Choroid plexus epithelial cell (primary cell): ENCODE data around the gene ESM1.

Experiments used
- DNase-seq: peaks from one replicate; pipeline ENCODE4 v3.0.0-alpha.2; 2010; ENCODE audit warnings: low read depth
- H3K4me3 ChIP-seq: 2 replicates; pipeline ENCODE4 v1.5.1; 2011; ENCODE audit warnings: low read depth, mild to moderate bottlenecking, control low read depth, low read length, moderate library complexity
- TF ChIP-seq, protein P1 (sequence below): conservative IDR thresholded peaks from 2 replicates; pipeline ENCODE4 v1.5.1; 2011; ENCODE audit warnings: low read depth, mild to moderate bottlenecking, control low read depth, inconsistent platforms, low read length, moderate library complexity

Gene ESM1

DNA sequence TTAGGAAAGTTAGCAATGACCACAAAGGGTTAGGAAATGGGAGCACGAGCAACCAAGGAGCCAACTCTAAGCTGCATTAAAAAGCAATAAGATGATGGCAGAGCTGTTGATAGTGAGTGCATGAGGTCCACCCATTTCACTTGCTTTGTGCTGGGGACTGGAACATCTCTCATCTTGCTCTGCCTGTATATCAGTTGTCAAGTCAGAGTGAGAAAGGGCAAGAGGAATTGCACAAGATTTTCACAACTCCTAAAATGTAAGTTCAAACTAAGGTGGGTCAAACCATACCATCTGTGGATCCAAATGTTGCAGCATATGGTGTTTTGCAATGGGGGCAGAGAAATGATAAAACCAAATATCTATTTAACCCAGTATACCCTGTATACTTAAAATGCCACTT, 2.8 kb upstream of the ESM1 start:
- no peak overlapping the region for H3K4me3 ChIP-seq
- TF ChIP-seq, protein P1, sequence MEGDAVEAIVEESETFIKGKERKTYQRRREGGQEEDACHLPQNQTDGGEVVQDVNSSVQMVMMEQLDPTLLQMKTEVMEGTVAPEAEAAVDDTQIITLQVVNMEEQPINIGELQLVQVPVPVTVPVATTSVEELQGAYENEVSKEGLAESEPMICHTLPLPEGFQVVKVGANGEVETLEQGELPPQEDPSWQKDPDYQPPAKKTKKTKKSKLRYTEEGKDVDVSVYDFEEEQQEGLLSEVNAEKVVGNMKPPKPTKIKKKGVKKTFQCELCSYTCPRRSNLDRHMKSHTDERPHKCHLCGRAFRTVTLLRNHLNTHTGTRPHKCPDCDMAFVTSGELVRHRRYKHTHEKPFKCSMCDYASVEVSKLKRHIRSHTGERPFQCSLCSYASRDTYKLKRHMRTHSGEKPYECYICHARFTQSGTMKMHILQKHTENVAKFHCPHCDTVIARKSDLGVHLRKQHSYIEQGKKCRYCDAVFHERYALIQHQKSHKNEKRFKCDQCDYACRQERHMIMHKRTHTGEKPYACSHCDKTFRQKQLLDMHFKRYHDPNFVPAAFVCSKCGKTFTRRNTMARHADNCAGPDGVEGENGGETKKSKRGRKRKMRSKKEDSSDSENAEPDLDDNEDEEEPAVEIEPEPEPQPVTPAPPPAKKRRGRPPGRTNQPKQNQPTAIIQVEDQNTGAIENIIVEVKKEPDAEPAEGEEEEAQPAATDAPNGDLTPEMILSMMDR = no peak
- no peak for DNase-seq

DNA sequence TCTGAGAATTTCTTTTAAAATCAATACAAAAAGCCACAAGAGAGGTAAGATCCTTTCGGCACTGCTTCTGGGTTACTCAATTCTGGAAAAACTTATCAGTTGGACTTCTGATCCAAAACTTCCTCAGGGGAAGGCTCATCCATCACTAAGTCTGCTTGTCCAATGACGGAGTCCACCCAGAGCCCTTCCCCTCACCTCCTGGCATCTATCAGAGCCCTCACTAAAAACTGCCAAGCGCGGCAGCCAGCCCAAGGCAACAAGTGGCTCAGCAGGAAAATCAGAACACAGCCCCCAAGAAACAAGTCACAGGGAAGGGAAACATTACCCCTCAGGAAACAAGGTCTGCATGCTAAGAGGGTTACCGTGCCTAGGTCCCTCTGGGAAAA, 869 bp upstream of the ESM1 start:
- TF ChIP-seq, protein P1 = no peak
- no peak for DNase-seq
- no peak overlapping the region for H3K4me3 ChIP-seq

DNA sequence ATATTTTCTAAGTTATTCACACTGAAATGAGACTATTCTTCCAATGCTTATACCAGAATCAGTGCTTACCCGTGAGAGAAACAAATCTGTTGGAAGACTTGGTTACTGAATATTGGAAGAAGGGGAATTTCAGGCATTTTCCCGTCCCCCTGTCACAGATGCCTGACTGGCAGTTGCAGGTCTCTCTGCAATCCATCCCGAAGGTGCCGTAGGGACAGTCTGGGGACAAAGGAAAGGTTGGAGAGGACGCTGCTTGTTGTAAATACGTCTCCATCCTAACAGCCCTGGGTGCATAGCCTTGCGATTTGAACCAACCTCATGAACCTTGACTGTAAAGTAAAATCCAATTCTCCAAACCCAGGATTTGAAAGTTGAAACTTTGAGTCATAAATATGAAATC, 3.5 kb downstream of the ESM1 start:
- DNase-seq = no peak
- H3K4me3 ChIP-seq = no peak overlapping the region
- TF ChIP-seq, protein P1 = no peak

DNA sequence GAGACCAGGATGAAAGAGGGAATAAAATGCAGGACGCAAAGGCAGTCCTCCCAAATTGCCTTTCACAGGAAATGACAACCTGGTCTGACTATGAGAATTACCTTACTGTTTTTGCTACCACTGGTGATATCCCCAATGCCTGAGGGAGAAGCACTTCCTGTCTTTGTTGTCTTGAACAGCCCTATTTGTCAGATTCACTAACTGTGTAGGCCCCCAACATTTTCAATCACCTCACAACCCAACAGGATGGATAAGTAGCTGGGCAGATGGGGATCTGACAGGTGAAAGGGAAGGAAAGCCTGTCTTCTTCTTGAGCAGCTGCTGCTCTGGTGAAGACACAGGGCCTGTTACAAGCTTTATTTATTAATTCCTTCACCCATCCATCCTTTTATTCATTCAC, 9.7 kb downstream of the ESM1 start:
- H3K4me3 ChIP-seq = no peak overlapping the region
- no peak for DNase-seq
- TF ChIP-seq, protein P1 = no peak

DNA sequence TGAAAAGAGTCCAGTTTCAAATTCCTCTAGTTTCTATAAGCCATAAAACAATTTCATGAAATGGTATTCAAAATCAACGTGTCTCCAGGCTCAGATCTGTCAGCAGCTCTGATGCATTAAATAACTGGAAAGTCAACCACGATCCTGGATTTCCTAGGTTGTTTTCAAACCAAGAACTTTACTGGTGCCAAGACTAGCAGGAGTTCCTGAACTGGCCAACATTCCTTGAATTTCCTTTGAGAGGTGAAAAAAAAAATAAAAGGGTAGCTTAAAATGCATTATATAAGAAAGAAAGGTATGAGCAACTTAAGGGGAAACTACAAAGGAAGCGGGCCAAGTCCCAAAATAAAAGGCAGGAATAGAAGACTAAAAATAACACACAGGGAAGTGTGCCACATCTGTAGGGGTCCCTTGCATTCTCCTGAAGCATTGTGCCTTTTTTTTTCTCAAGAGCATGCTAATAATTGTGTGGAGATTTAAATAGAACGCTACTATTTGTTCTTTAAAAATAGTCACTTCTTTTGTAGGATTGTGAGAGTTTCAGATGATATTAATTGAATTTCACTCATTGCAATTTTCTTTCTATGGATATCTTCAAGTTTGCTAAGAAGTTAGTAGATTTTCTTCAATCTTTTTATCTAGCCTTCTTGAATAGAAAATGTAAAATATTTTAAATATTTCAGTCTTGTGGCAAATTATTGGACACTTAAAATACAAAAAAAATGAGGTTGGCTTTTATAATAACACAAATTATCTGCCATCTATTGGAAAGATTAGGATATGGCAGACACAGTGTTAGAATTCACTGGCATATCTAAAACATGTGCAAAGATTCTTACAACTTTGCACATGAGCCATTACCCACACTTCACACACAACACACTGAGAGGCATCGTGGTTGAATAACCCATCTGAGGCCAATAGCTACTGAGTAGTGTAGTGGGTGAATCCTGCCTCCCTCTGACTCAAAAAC, 15.3 kb downstream of the ESM1 start:
- TF ChIP-seq, protein P1 = peak; percentile 37
- DNase-seq = peak; percentile 13
- H3K4me3 ChIP-seq = no peak overlapping the region

DNA sequence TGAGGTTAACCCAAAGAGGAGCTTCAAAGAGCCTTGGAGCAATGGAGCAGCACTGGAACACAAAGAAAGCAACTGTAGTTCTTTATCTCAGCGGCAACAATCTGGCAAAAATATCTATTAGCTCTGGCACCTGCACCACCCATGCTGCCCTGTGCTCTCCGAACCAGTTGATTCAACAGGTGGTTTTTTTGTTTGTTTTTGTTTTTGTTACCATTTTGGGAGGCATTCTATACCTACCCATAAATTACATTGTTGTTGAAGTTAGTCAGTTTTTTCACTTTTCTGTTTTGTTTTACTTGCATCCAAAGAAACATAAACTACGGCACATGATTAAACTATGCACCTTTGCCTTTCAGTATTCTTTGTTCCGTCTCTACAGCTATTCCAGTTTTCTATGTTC, 16.2 kb downstream of the ESM1 start:
- no peak for DNase-seq
- no peak overlapping the region for H3K4me3 ChIP-seq
- TF ChIP-seq, protein P1 = no peak

DNA sequence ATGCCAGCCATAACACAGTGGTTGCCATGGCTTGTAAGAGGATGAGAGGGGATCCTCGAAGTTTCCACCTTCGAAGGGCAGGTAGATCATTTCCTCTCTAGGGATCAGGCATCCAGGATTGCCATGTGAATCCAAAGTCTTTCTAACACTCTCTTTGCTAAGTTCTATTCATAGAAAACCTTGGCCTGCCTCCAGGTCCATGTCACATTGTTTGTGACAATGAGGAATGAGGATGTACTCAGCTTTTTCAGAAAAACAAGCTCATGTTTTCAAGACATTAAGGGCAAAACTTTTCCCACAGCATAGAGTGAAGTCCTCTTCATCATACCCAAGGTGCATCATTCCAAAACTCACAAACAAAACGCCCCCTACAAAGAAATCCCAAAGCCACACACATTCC, 19.6 kb downstream of the ESM1 start:
- no peak overlapping the region for H3K4me3 ChIP-seq
- DNase-seq = peak; percentile 12

More for the DNA sequence above, 19.6 kb downstream of the ESM1 start:
- TF ChIP-seq, protein P1 = no peak
